ENCODE data around the gene KCND2.

- TF ChIP-seq EP300 (IDR thresholded peaks at IDR 0.05), result no peak
- no peak for TF ChIP-seq POLR2A (IDR thresholded peaks at IDR 0.05)
Observed at GRCh38 chr7:120431016-120431415, 158.0 kb downstream of the KCND2 start.
